ENCODE measurements around the gene TNFRSF8.

GRCh38 chr1:12095452-12096263 lies 32.6 kb downstream of the TNFRSF8 start:
- TF ChIP-seq CTCF (IDR thresholded peaks at IDR 0.05) = no peak
- no peak for TF ChIP-seq POLR2A (IDR thresholded peaks at IDR 0.05)
